Choroid plexus epithelial cell (primary cell): ENCODE data around the gene CSHL1.
"Not testable (repeated sequence)": the region's sequence is repeated elsewhere in the genome, so short reads cannot be mapped to it uniquely, and the experiment has no call there.

Experiments used
- DNase-seq: peaks from one replicate; pipeline ENCODE4 v3.0.0-alpha.2; 2010; ENCODE audit warnings: low read depth
- H3K4me3 ChIP-seq: 2 replicates; pipeline ENCODE4 v1.5.1; 2011; ENCODE audit warnings: low read depth, mild to moderate bottlenecking, control low read depth, low read length, moderate library complexity
- CTCF ChIP-seq: conservative IDR thresholded peaks from 2 replicates; pipeline ENCODE4 v1.5.1; 2011; ENCODE audit warnings: low read depth, mild to moderate bottlenecking, control low read depth, inconsistent platforms, low read length, moderate library complexity

Gene CSHL1

GRCh38 chr17:63927464-63928171, 16.6 kb upstream of the CSHL1 start:
- H3K4me3 ChIP-seq: no peak overlapping the region
- no peak for TF ChIP-seq CTCF
- no peak for DNase-seq

- no peak for TF ChIP-seq CTCF
- no peak for DNase-seq
- H3K4me3 ChIP-seq: no peak overlapping the region
Measured at GRCh38 chr17:63926164-63926563, 15.1 kb upstream of the CSHL1 start.

- TF ChIP-seq CTCF: no peak
- no peak for DNase-seq
- H3K4me3 ChIP-seq: no peak overlapping the region
Measured at GRCh38 chr17:63925615-63926014, 14.6 kb upstream of the CSHL1 start.

- not testable (repeated sequence) for H3K4me3 ChIP-seq, DNase-seq
Measured at GRCh38 chr17:63922402-63922801, 11.3 kb upstream of the CSHL1 start.

- not testable (repeated sequence) for H3K4me3 ChIP-seq, DNase-seq
Measured at GRCh38 chr17:63920779-63921178, 9.7 kb upstream of the CSHL1 start.

GRCh38 chr17:63920050-63920449, 9.0 kb upstream of the CSHL1 start:
- not testable (repeated sequence) for H3K4me3 ChIP-seq

GRCh38 chr17:63919311-63919723, 8.3 kb upstream of the CSHL1 start:
- peak; percentile 93 for TF ChIP-seq CTCF
- DNase-seq: peak; percentile 75
- H3K4me3 ChIP-seq: no peak overlapping the region

More at GRCh38 chr17:63920050-63920449, 9.0 kb upstream of the CSHL1 start:
- DNase-seq: not testable (repeated sequence)

GRCh38 chr17:63918789-63919305, 7.8 kb upstream of the CSHL1 start, which contains the start of gene GH1:
Gene GH1 (minus strand): TSS chr17:63918839. CDS start chr17:63918776, 63 bp downstream.
- H3K4me3 ChIP-seq: not testable (repeated sequence)

GRCh38 chr17:63918305-63918704, 7.2 kb upstream of the CSHL1 start:
- no peak for TF ChIP-seq CTCF
- no peak overlapping the region for H3K4me3 ChIP-seq
- no peak for DNase-seq

More at GRCh38 chr17:63918789-63919305, 7.8 kb upstream of the CSHL1 start, which contains the start of gene GH1:
- not testable (repeated sequence) for DNase-seq
